DOHH2 (cell line): Measurements from ENCODE around the gene ZBTB40.

ENCODE experiments used
- H3F3A ChIP-seq: fragments of 200-600 bp; sonication (generic), shearing (Covaris generic); 2 replicates; pipeline ENCODE4 v1.6.0; 2016; ENCODE audit warnings: antibody characterized with exemption, mild to moderate bottlenecking; ENCODE audit not compliant: control insufficient read depth, insufficient read depth
- H3K27ac ChIP-seq: fragments of 200-600 bp; sonication (generic); 2 replicates; pipeline ENCODE4 v1.5.1; 2014; ENCODE audit warnings: low read depth, mild to moderate bottlenecking, low read length, moderate library complexity
- H3K27me3 ChIP-seq: fragments of 200-600 bp; sonication (generic); 2 replicates; pipeline ENCODE4 v1.6.1; 2014; ENCODE audit warnings: mild to moderate bottlenecking, low read length, mixed read lengths; ENCODE audit not compliant: control insufficient read depth
- H3K36me3 ChIP-seq: fragments of 200-600 bp; sonication (generic); 2 replicates; pipeline ENCODE4 v1.6.1; 2014; ENCODE audit warnings: mild to moderate bottlenecking, low read length, moderate library complexity, mixed read lengths; ENCODE audit not compliant: control insufficient read depth
- H3K4me1 ChIP-seq: fragments of 200-600 bp; sonication (generic); 2 replicates; pipeline ENCODE4 v1.6.1; 2014; ENCODE audit warnings: mild to moderate bottlenecking, low read length, mixed read lengths; ENCODE audit not compliant: control insufficient read depth
- H3K4me2 ChIP-seq: fragments of 200-600 bp; sonication (generic); 2 replicates; pipeline ENCODE4 v1.6.0; 2014; ENCODE audit warnings: mild to moderate bottlenecking, low read length, moderate library complexity
- H3K4me3 ChIP-seq: fragments of 200-600 bp; sonication (generic); 2 replicates; pipeline ENCODE4 v1.5.1; 2014; ENCODE audit warnings: mild to moderate bottlenecking, low read length, mixed read lengths
- H3K79me2 ChIP-seq: fragments of 200-600 bp; sonication (generic); 2 replicates; pipeline ENCODE4 v1.6.1; 2014; ENCODE audit warnings: mild to moderate bottlenecking, low read length, mixed read lengths; ENCODE audit not compliant: control insufficient read depth
- H3K9me2 ChIP-seq: fragments of 200-600 bp; sonication (generic); replicated peaks from 2 replicates; pipeline ENCODE4 v1.6.1; 2014; ENCODE audit warnings: mild to moderate bottlenecking, low read length, mixed read lengths; ENCODE audit not compliant: control insufficient read depth
- H3K9me3 ChIP-seq: fragments of 200-600 bp; sonication (generic); 2 replicates; pipeline ENCODE4 v1.6.1; 2014; ENCODE audit warnings: antibody characterized with exemption, low read length, mixed read lengths; ENCODE audit not compliant: control insufficient read depth, insufficient read depth
- H4K20me1 ChIP-seq: fragments of 200-600 bp; sonication (generic); 2 replicates; pipeline ENCODE4 v1.6.0; 2014; ENCODE audit warnings: low read depth, mild to moderate bottlenecking, antibody characterized with exemption, low read length, moderate library complexity; ENCODE audit not compliant: control insufficient read depth, insufficient read depth
- CTCF ChIP-seq: fragments of 200-600 bp; sonication (generic); IDR thresholded peaks from one replicate; pipeline ENCODE4 v1.5.1; 2014; ENCODE audit warnings: antibody characterized with exemption, mild to moderate bottlenecking, low read depth, low read length; ENCODE audit not compliant: poor library complexity, severe bottlenecking
- EZH2phosphoT487 ChIP-seq: fragments of 200-600 bp; sonication (generic); IDR thresholded peaks from 2 replicates; pipeline ENCODE4 v1.6.1; 2017; ENCODE audit warnings: borderline replicate concordance, mild to moderate bottlenecking, antibody characterized with exemption, low read length, moderate library complexity, mixed read lengths

The ZBTB40 gene

GRCh38 chr1:22410928-22411495 lies 40.6 kb upstream of the ZBTB40 start:
- no peaks in the 10 kb centered on the region for H3F3A ChIP-seq

GRCh38 chr1:22411589-22411988 lies 40.1 kb upstream of the ZBTB40 start:
- Histone ChIP-seq H3K9me3 (no peaks in the 10 kb centered on the region), H3K36me3 (no peaks in the 10 kb centered on the region), H3K4me1 (no peaks in the 10 kb centered on the region), H3K4me3 (no peak overlapping the region), H3K9me2 (no peaks in the 10 kb centered on the region), H3K27me3 (no peaks in the 10 kb centered on the region), H3K4me2 (no peak overlapping the region), H3K79me2 (no peaks in the 10 kb centered on the region), H3F3A (no peaks in the 10 kb centered on the region), H3K27ac (no peak overlapping the region), H4K20me1 (no peaks in the 10 kb centered on the region)
- no peak for TF ChIP-seq CTCF
- no peak for TF ChIP-seq EZH2phosphoT487

More at GRCh38 chr1:22410928-22411495, 40.6 kb upstream of the ZBTB40 start:
- no peaks in the 10 kb centered on the region for H4K20me1 ChIP-seq
- no peak overlapping the region for H3K27ac ChIP-seq
- H3K9me3 ChIP-seq: no peaks in the 10 kb centered on the region
- H3K27me3 ChIP-seq: no peaks in the 10 kb centered on the region
- H3K4me1 ChIP-seq: no peaks in the 10 kb centered on the region
- no peak for TF ChIP-seq CTCF
- no peak for TF ChIP-seq EZH2phosphoT487
- no peak overlapping the region for H3K4me3 ChIP-seq
- H3K79me2 ChIP-seq: no peaks in the 10 kb centered on the region
- no peaks in the 10 kb centered on the region for H3K36me3 ChIP-seq
- no peak overlapping the region for H3K4me2 ChIP-seq
- no peaks in the 10 kb centered on the region for H3K9me2 ChIP-seq

DNA sequence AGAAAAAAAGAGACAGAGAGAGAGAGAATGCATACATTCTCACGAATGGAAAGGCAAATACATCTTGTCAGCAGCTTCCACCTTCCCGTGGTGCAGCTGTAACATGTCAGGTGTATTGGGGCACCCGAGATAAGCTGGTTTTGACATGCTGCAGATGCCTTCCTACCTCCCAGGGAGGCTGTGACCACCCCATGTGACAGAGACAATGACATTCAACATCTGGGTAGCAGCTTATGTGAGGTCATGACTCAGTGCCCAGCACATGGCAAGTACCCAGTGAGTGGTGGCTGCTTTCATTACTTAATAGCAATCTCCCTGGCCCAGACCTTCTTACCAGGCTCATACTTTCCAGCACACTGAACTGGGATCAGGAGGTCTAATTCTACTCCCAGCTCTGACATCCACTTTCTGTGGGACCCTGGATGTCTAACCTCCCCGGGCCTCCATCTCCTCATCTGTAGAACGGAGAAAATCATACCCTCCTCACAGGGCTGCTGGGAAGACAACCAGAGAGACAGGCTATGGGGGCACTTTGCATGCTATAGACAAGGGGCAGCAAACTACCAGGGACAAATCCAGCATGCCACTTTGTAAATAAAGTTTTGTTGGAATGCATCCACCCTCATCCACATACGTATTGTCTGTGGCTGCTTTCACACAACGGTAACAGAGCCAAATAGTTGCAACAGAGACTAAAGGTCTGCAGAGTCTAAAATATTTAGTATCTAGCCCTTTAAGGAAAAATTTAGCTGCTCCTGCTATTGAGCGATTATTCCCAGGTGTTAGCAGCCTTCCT lies 38.5 kb upstream of the ZBTB40 start:
- no peak for TF ChIP-seq EZH2phosphoT487
- no peak for TF ChIP-seq CTCF
- no peak overlapping the region for H3K4me2 ChIP-seq
- no peak overlapping the region for H3K4me3 ChIP-seq
- no peaks in the 10 kb centered on the region for H3K9me2 ChIP-seq
- no peaks in the 10 kb centered on the region for H3K4me1 ChIP-seq
- H3K27me3 ChIP-seq: no peaks in the 10 kb centered on the region
- H3K9me3 ChIP-seq: no peaks in the 10 kb centered on the region
- H3K27ac ChIP-seq: no peak overlapping the region
- no peaks in the 10 kb centered on the region for H3F3A ChIP-seq
- no peaks in the 10 kb centered on the region for H4K20me1 ChIP-seq
- H3K36me3 ChIP-seq: no peaks in the 10 kb centered on the region
- no peaks in the 10 kb centered on the region for H3K79me2 ChIP-seq
